Measurements from ENCODE around the gene TUT7. TPM values are rescaled to one million over a fixed set of nuclear protein-coding genes. Genes with fewer than 3 reads are reported as not detected.
A peak's percentile ranks its signal among the peaks of the same experiment; 100 is the strongest.

Gene TUT7
- total RNA-seq, 4 donors from 2014 or later: 15.4 to 89.1 (median 38.6) TPM

DNA sequence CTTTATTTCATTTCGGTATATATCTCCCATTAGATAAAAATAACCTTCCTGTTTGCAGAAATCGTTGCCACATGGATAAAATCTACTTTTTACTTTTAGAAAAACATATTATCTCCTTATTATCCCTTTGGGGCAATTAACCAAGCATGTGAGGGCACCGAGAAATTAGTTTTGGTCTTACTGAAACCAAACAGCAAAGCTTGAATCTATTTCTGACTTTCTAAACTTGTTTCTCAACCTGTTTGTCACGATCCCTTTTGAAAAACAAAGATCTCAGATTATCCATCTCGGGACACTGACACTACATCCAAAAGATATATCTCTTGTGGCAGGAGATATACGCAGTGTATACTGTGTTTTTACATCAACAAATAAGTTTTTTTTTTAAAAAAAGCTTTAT is 2.3 kb downstream of the TUT7 start:
- Histone ChIP-seq H3K9me3 (no peaks in the 10 kb centered on the region), H3K4me3 (peak overlapping the region; percentile 84 to 99 (median 92)), H3K36me3 (no peaks in the 10 kb centered on the region), H3K27me3 (no peaks in the 10 kb centered on the region), H3K4me1 (peaks cover 44 to 48% of the 10 kb centered on the region in 2 donors), H3K27ac (peak overlapping the region; percentile 94 to 99 (median 96))
- in situ Hi-C loops (cut with MboI; ENCODE audit: low sequenced_read_pairs in 4 of 4) (no loop called here), intact Hi-C loops (cut with DNase I; ENCODE audit: low total_unique reads) (loop anchor here (10.0 kb wide), 1 partner anchor 407 kb away; the partner anchor contains the start of gene NAA35)
- DNase-seq (no peak), ATAC-seq (no peak)
- TF ChIP-seq POLR2A (IDR thresholded peaks at IDR 0.05): no peak
- TF ChIP-seq, protein P1, sequence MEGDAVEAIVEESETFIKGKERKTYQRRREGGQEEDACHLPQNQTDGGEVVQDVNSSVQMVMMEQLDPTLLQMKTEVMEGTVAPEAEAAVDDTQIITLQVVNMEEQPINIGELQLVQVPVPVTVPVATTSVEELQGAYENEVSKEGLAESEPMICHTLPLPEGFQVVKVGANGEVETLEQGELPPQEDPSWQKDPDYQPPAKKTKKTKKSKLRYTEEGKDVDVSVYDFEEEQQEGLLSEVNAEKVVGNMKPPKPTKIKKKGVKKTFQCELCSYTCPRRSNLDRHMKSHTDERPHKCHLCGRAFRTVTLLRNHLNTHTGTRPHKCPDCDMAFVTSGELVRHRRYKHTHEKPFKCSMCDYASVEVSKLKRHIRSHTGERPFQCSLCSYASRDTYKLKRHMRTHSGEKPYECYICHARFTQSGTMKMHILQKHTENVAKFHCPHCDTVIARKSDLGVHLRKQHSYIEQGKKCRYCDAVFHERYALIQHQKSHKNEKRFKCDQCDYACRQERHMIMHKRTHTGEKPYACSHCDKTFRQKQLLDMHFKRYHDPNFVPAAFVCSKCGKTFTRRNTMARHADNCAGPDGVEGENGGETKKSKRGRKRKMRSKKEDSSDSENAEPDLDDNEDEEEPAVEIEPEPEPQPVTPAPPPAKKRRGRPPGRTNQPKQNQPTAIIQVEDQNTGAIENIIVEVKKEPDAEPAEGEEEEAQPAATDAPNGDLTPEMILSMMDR (IDR thresholded peaks at IDR 0.05 in 4 of 5, conservative IDR thresholded peaks at IDR 0.05 in 1 of 5): no peak

DNA sequence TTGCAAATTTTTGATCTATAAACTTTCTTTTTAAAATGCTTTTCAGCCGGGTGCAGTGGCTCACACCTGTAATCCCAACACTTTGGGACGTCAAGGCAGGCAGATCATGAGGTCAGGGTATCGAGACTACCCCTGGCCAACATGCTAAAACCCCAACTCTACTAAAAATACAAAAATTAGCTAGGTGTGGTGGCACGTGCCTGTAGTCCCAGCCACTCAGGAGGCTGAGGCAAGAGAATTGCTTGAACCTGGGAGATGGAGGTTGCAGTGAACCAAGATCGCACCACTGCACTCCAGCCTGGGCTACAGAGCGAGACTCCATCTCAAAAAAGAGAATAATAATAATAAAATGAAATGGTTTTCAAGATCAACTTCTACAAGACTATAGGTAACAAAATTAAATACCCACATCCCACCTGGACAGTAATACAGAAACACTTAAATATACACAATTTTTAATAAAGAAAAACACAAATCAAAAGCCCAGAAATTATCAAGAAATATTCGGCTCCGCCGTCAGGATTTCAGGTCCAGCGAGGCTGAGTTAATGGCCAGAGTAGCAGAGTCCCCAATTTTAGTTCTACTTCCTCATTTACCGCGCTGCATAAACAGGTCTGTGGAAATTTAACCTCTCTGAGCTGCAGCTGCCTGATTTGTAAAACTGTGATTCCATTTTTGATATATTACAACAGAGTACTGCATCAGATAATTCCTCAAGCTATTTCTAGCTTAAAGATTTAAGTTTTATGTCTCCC is 4.0 kb downstream of the TUT7 start:
- peaks cover 46 to 50% of the 10 kb centered on the region in 2 donors for H3K4me1 ChIP-seq

DNA sequence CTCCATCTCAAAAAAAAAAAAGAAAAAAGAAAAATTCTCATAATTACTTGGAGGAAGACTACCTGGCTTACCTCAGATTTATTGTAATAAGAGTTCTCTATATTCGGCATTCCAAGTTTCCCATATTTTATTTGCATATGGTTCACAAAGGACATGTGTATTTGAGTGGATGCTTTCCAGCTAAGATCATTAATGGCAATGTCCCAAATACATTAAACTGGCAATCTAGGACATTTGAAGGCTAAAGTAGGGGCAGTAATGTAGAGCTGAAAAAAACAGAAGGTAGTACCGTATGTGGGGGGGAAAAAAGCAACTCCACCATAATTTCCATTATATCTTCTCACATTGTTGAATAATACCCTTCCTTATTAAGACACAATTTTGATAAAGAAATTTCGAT is 4.9 kb downstream of the TUT7 start:
- no peak overlapping the region for H3K27ac ChIP-seq
- peaks cover 46 to 50% of the 10 kb centered on the region in 2 donors for H3K4me1 ChIP-seq
- peak overlapping the region in 1 of 4 donors; percentile 84 for H3K4me3 ChIP-seq
- peaks cover 0 to 19% of the 10 kb centered on the region in 2 donors for H3K36me3 ChIP-seq
- H3K27me3 ChIP-seq: no peaks in the 10 kb centered on the region
- in situ Hi-C loops (cut with MboI; ENCODE audit: low sequenced_read_pairs in 4 of 4): no loop called here
- DNase-seq: no peak
- ATAC-seq: no peak
- intact Hi-C loops (cut with DNase I; ENCODE audit: low total_unique reads): no loop called here
- no peaks in the 10 kb centered on the region for H3K9me3 ChIP-seq
- no peak for TF ChIP-seq POLR2A (IDR thresholded peaks at IDR 0.05)
- TF ChIP-seq, protein P1 (IDR thresholded peaks at IDR 0.05 in 4 of 5, conservative IDR thresholded peaks at IDR 0.05 in 1 of 5): no peak

More for the DNA sequence above, 4.0 kb downstream of the TUT7 start:
- Histone ChIP-seq H3K4me3 (peak overlapping the region; percentile 1 to 84 (median 17)), H3K36me3 (peaks cover 0 to 10% of the 10 kb centered on the region in 2 donors), H3K27ac (peak overlapping the region in 2 of 4 donors; percentile 94 to 99), H3K9me3 (no peaks in the 10 kb centered on the region), H3K27me3 (no peaks in the 10 kb centered on the region)
- TF ChIP-seq, protein P1 (IDR thresholded peaks at IDR 0.05 in 4 of 5, conservative IDR thresholded peaks at IDR 0.05 in 1 of 5): no peak
- no peak for TF ChIP-seq POLR2A (IDR thresholded peaks at IDR 0.05)
- ATAC-seq (no peak), DNase-seq (no peak)
- intact Hi-C loops (cut with DNase I; ENCODE audit: low total_unique reads) (loop anchor here (10.0 kb wide), 1 partner anchor 405 kb away; the partner anchor contains the start of gene NAA35), in situ Hi-C loops (cut with MboI; ENCODE audit: low sequenced_read_pairs in 4 of 4) (no loop called here)

DNA sequence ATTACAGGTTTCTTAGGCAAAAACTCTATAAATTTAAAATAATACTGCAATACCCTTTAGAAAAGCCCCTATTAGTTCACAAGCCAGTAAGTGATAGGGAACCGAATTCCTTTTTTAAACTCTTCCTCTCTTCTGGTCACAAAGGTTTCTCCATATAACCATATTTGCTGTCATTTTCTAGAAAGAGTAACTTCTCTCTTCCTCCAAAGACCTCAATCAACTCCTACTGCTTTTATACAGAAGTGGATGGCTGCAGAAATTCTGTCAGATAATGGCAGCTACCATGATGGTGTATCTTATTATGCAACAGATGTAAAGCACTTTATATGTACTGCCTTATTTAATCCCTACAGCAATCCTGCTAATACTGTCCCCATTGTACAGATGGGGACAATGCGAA is 6.2 kb downstream of the TUT7 start:
- no peaks in the 10 kb centered on the region for H3K9me3 ChIP-seq
- H3K36me3 ChIP-seq: peaks cover 0 to 30% of the 10 kb centered on the region in 2 donors
- no peaks in the 10 kb centered on the region for H3K27me3 ChIP-seq
- ATAC-seq (no peak), DNase-seq (no peak)
- peaks cover 42 to 48% of the 10 kb centered on the region in 2 donors for H3K4me1 ChIP-seq
- TF ChIP-seq, protein P1 (IDR thresholded peaks at IDR 0.05 in 4 of 5, conservative IDR thresholded peaks at IDR 0.05 in 1 of 5): no peak
- TF ChIP-seq POLR2A (IDR thresholded peaks at IDR 0.05): no peak
- H3K4me3 ChIP-seq: no peak overlapping the region
- no peak overlapping the region for H3K27ac ChIP-seq
- in situ Hi-C loops (cut with MboI; ENCODE audit: low sequenced_read_pairs in 4 of 4) (no loop called here), intact Hi-C loops (cut with DNase I; ENCODE audit: low total_unique reads) (no loop called here)
